Endothelial cell of umbilical vein (primary cell): ENCODE measurements around the gene ERRFI1. TPM values are rescaled to one million over a fixed set of nuclear protein-coding genes. Genes with fewer than 3 reads are reported as not detected.

ENCODE experiments used
- BruUV-seq: library from RNA; stranded (reverse); fragments of 400-500 nt; replicated peaks from 2 replicates; lab custom pipeline; 2021; lab: Mats Ljungman, UMichigan
- CTCF ChIA-PET: fragments of 300-600, 350-600 bp; sonication (Branson Sonifier 250); formaldehyde crosslinking; loops from one replicate; lab custom pipeline; 2021; ENCODE audit warnings: antibody characterized with exemption, inconsistent platforms; lab: Charles Lee
- POLR2A ChIA-PET: fragments of 300-600, 350-600 bp; sonication (Branson Sonifier 250); formaldehyde crosslinking; loops from one replicate; lab custom pipeline; 2021; ENCODE audit warnings: antibody characterized with exemption, inconsistent platforms; lab: Charles Lee
- DNase-seq: peaks from one replicate; pipeline ENCODE4 v3.0.0-alpha.2; 2011; ENCODE audit warnings: low read depth, low spot score
- FAIRE-seq: peaks from 2 replicates; lab custom pipeline; 2011; peaks lifted over from hg19 to GRCh38; lab: Jason Lieb, UNC
- H2AFZ ChIP-seq: 2 replicates; pipeline ENCODE4 v1.6.0; 2012; ENCODE audit warnings: low read depth, low read length, control low read depth, inconsistent platforms
- H3K27ac ChIP-seq: 2 replicates; pipeline ENCODE4 v1.5.1; 2011; ENCODE audit warnings: low read depth, mild to moderate bottlenecking, control low read depth, low read length, moderate library complexity; ENCODE audit not compliant: insufficient read depth
- H3K27me3 ChIP-seq, 2 experiments: 2 replicates each; pipeline versions ENCODE4 v1.6.0 to v1.6.1; 2011; ENCODE audit warnings: low read length in 2 of 2, mixed read lengths in 1 of 2; ENCODE audit not compliant: control insufficient read depth in 2 of 2, insufficient read depth in 2 of 2
- H3K36me3 ChIP-seq, 2 experiments: 2 replicates in 1 of 2; 3 replicates in 1 of 2; pipeline ENCODE4 v1.5.1; 2011; ENCODE audit warnings: low read length in 2 of 2, mild to moderate bottlenecking in 1 of 2, moderate library complexity in 1 of 2; ENCODE audit not compliant: control insufficient read depth in 2 of 2, insufficient read depth in 2 of 2; ENCODE audit errors: extremely low read depth in 1 of 2
- H3K4me1 ChIP-seq: 3 replicates; pipeline ENCODE4 v1.5.1; 2011; ENCODE audit warnings: mild to moderate bottlenecking, low read length; ENCODE audit not compliant: control insufficient read depth, insufficient read depth; ENCODE audit errors: extremely low read depth
- H3K4me2 ChIP-seq: 2 replicates; pipeline ENCODE4 v1.6.1; 2011; ENCODE audit warnings: low read length, control low read depth, mixed read lengths; ENCODE audit not compliant: insufficient read depth
- H3K4me3 ChIP-seq, 3 experiments: fragments of 200-600 bp in 1 of 3; sonication (generic), shearing (Covaris generic) in 1 of 3; replicated peaks in 1 of 3; 2 replicates each; pipeline ENCODE4 v1.5.1; 2011 to 2016; ENCODE audit warnings: control low read depth in 3 of 3, low read length in 3 of 3, mild to moderate bottlenecking in 2 of 3, inconsistent platforms in 1 of 3, low read depth in 1 of 3, moderate library complexity in 1 of 3; ENCODE audit not compliant: insufficient read depth in 1 of 3
- H3K79me2 ChIP-seq: 2 replicates; pipeline ENCODE4 v1.6.0; 2012; ENCODE audit warnings: low read length, inconsistent platforms; ENCODE audit not compliant: control insufficient read depth, insufficient read depth
- H3K9ac ChIP-seq: replicated peaks from 2 replicates; pipeline ENCODE3; 2011; ENCODE audit warnings: low read length, control low read depth; ENCODE audit not compliant: insufficient read depth; ENCODE audit errors: extremely low read depth
- H3K9me1 ChIP-seq: replicated peaks from 3 replicates; pipeline ENCODE4 v1.6.0; 2011; ENCODE audit warnings: mild to moderate bottlenecking, low read length; ENCODE audit not compliant: control insufficient read depth, insufficient read depth; ENCODE audit errors: extremely low read depth
- H3K9me3 ChIP-seq: replicated peaks from 2 replicates; pipeline ENCODE4 v1.5.1; 2012; ENCODE audit warnings: low read length, inconsistent platforms; ENCODE audit not compliant: control insufficient read depth, insufficient read depth
- H4K20me1 ChIP-seq: replicated peaks from 2 replicates; pipeline ENCODE3; 2011; ENCODE audit warnings: mild to moderate bottlenecking, low read length; ENCODE audit not compliant: control insufficient read depth, insufficient read depth; ENCODE audit errors: extremely low read depth
- CTCF ChIP-seq, 2 donors: IDR thresholded peaks; 1 replicate in 1 of 2; 2 replicates in 1 of 2; pipeline ENCODE4 v1.5.1; 2011; ENCODE audit warnings: low read length in 2 of 2, mild to moderate bottlenecking in 2 of 2, moderate library complexity in 2 of 2, control low read depth in 1 of 2, inconsistent platforms in 1 of 2, low read depth in 1 of 2; ENCODE audit not compliant: insufficient read depth in 1 of 2; ENCODE audit errors: extremely low read depth in 1 of 2
- EZH2 ChIP-seq: IDR thresholded peaks from 2 replicates; pipeline ENCODE4 v1.6.1; 2012; ENCODE audit warnings: borderline replicate concordance, low read depth, mild to moderate bottlenecking, moderate library complexity, low read length, inconsistent platforms; ENCODE audit not compliant: severe bottlenecking
- FOS ChIP-seq: IDR thresholded peaks from 2 replicates; pipeline ENCODE4 v1.6.1; 2011; ENCODE audit warnings: mild to moderate bottlenecking, low read length, moderate library complexity, borderline replicate concordance; ENCODE audit not compliant: insufficient read depth
- GATA2 ChIP-seq: IDR thresholded peaks from 2 replicates; pipeline ENCODE4 v1.7.0; 2011; ENCODE audit warnings: low read depth, mild to moderate bottlenecking, moderate library complexity, mixed read lengths, low read length; ENCODE audit not compliant: insufficient read length, insufficient read depth
- JUN ChIP-seq: IDR thresholded peaks from 2 replicates; pipeline ENCODE4 v1.6.1; 2011; ENCODE audit warnings: borderline replicate concordance, low read depth; ENCODE audit not compliant: insufficient read length, insufficient read depth
- MYC ChIP-seq: IDR thresholded peaks from one replicate; pipeline ENCODE4 v1.6.1; 2011; ENCODE audit warnings: mild to moderate bottlenecking, low read depth, low read length
- POLR2A ChIP-seq: IDR thresholded peaks from 2 replicates; pipeline ENCODE4 v1.6.1; 2012; ENCODE audit warnings: low read depth, mild to moderate bottlenecking, control low read depth, low read length
- POLR2AphosphoS5 ChIP-seq: IDR thresholded peaks from 2 replicates; pipeline ENCODE4 v1.6.1; 2012; ENCODE audit warnings: low read depth, mild to moderate bottlenecking, control low read depth, low read length, moderate library complexity; ENCODE audit not compliant: insufficient read depth
- dilution Hi-C: fragments of 300-500 bp; cut with MboI; formaldehyde crosslinking; loops from one replicate; pipeline ENCODE4 v1.15.0; 2019; ENCODE audit warnings: low sequenced_read_pairs; ENCODE audit not compliant: extremely low pct_ligation_motif_present
- intact Hi-C: fragments of 100-400 bp; cut with micrococcal nuclease; formaldehyde crosslinking; loops from one replicate; pipeline ENCODE4 v1.10.0; 2022
- polyA plus RNA-seq, 4 experiments: library from polyadenylated mRNA; depleted of rRNA in 3 of 4; stranded (reverse) in 3 of 4; unstranded in 1 of 4; fragments of >200 nt; gene quantifications; 2 replicates each; pipeline versions ENCODE4 v1.2.1 to v1.2.3, GENCODE V29; 2011 to 2012; ENCODE audit warnings: missing spikeins in 1 of 4
- total RNA-seq: library from RNA; stranded (reverse); gene quantifications from 2 replicates; pipeline ENCODE4 v1.2.3, GENCODE V29; 2021
- TF ChIP-seq, protein P1 (sequence below): IDR thresholded peaks from 2 replicates; pipeline ENCODE4 v1.6.1; 2011; ENCODE audit not compliant: insufficient read depth, insufficient read length

ERRFI1 gene
- total and polyA plus RNA-seq, 2 donors (not counting 3 experiments of a cell fraction or from before 2014, with no cell fraction given) = 28.1 to 32.0 TPM

- Histone ChIP-seq H4K20me1 (no peaks in the 10 kb centered on the region), H3K36me3 (no peaks in the 10 kb centered on the region), H3K27ac (no peak overlapping the region), H3K9ac (no peak overlapping the region), H3K4me1 (peaks cover 82% of the 10 kb centered on the region), H3K9me1 (no peaks in the 10 kb centered on the region), H2AFZ (no peak overlapping the region), H3K4me3 (peak overlapping the region in 1 of 3 experiments; percentile 98), H3K4me2 (peak overlapping the region; percentile 94), H3K9me3 (no peaks in the 10 kb centered on the region), H3K27me3 (no peaks in the 10 kb centered on the region), H3K79me2 (peaks cover 76% of the 10 kb centered on the region)
- TF ChIP-seq FOS = no peak
- no peak for TF ChIP-seq MYC
- TF ChIP-seq JUN = no peak
- TF ChIP-seq, protein P1, sequence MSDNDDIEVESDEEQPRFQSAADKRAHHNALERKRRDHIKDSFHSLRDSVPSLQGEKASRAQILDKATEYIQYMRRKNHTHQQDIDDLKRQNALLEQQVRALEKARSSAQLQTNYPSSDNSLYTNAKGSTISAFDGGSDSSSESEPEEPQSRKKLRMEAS = no peak
- no peak for TF ChIP-seq POLR2AphosphoS5
- no peak for TF ChIP-seq EZH2
- TF ChIP-seq CTCF (IDR thresholded peaks at IDR 0.05; ENCODE audit: extremely low read depth in 1 of 2, insufficient read depth in 1 of 2, low read depth in 1 of 2, low read length in 2 of 2) = no peak
- no peak for TF ChIP-seq POLR2A
- TF ChIP-seq GATA2 = no peak
- intact Hi-C loops (no loop called here), dilution Hi-C loops (no loop called here)
- BruUV-seq = no TSS peak
- no peak for FAIRE-seq
- ChIA-PET CTCF (interaction anchor here (0.8 to 2.4 kb wide), 4 partner anchors 8 to 291 kb away, joined by 3 to 20 read pairs (median 8); no protein-coding TSS in a partner anchor), POLR2A (no interaction called here)
- no peak for DNase-seq
Observed at GRCh38 chr1:8023287-8023994, 2.7 kb downstream of the ERRFI1 start.
